Panc1 (cell line): ENCODE results near the gene NXPH1. TPM values are rescaled to one million over a fixed set of nuclear protein-coding genes. Genes with fewer than 3 reads are reported as not detected.

Experiments
- ATAC-seq: fragments of 200-7000 bp; cut with Tn5 transposase; 2 replicates; pipeline ENCODE4 v1.9.1; 2020; ENCODE audit warnings: mild to moderate bottlenecking, moderate library complexity
- BruUV-seq: library from RNA; stranded (reverse); fragments of 400-500 nt; replicated peaks from 2 replicates; lab custom pipeline; 2021; lab: Mats Ljungman, UMichigan
- CTCF ChIA-PET: fragments of 300-600 bp; sonication (Branson Sonifier 250); formaldehyde crosslinking; loops from one replicate; lab custom pipeline; 2022; ENCODE audit warnings: antibody characterized with exemption; lab: Charles Lee
- POLR2A ChIA-PET: fragments of 300-600 bp; sonication (Branson Sonifier 250); formaldehyde crosslinking; loops from one replicate; lab custom pipeline; 2022; ENCODE audit warnings: antibody characterized with exemption; lab: Charles Lee
- DNase-seq: peaks from one replicate; pipeline ENCODE4 v3.0.0-alpha.2; 2010; ENCODE audit warnings: low read depth, low spot score
- H3K27ac ChIP-seq: 2 replicates; pipeline ENCODE4 v1.5.1; 2011; ENCODE audit warnings: mild to moderate bottlenecking, low read length, inconsistent platforms
- H3K27me3 ChIP-seq: fragments of 200-500 bp; sonication (Bioruptor generic); 2 replicates; pipeline ENCODE4 v1.6.0; 2014; ENCODE audit warnings: low read length, inconsistent platforms; ENCODE audit not compliant: control insufficient read depth, insufficient read depth
- H3K36me3 ChIP-seq: fragments of 200-500 bp; sonication (Bioruptor generic); 2 replicates; pipeline ENCODE4 v1.5.1; 2014; ENCODE audit warnings: inconsistent platforms, mild to moderate bottlenecking, low read length, moderate library complexity; ENCODE audit not compliant: control insufficient read depth, insufficient read depth
- H3K4me1 ChIP-seq: 2 replicates; pipeline ENCODE4 v1.5.1; 2011; ENCODE audit warnings: inconsistent platforms, mild to moderate bottlenecking, low read length, moderate library complexity; ENCODE audit not compliant: control insufficient read depth, insufficient read depth
- H3K4me3 ChIP-seq, 2 experiments: 2 replicates each; pipeline ENCODE4 v1.5.1; 2011 to 2012; ENCODE audit warnings: low read depth in 2 of 2, low read length in 2 of 2, mild to moderate bottlenecking in 2 of 2, inconsistent platforms in 1 of 2, moderate library complexity in 1 of 2
- H3K9me3 ChIP-seq: fragments of 200-500 bp; sonication (Bioruptor generic); 2 replicates; pipeline ENCODE4 v1.5.1; 2014; ENCODE audit warnings: low read depth, mild to moderate bottlenecking, inconsistent platforms, low read length, moderate library complexity; ENCODE audit not compliant: control insufficient read depth, insufficient read depth
- CTCF ChIP-seq: fragments of 450-650 bp; IDR thresholded peaks from 2 replicates; pipeline ENCODE4 v1.5.1; 2017; ENCODE audit warnings: mild to moderate bottlenecking
- POLR2AphosphoS5 ChIP-seq: IDR thresholded peaks from 2 replicates; pipeline ENCODE4 v1.6.1; 2012; ENCODE audit warnings: mild to moderate bottlenecking, low read depth, low read length, moderate library complexity
- REST ChIP-seq, 2 experiments: IDR thresholded peaks; 2 replicates each; pipeline ENCODE4 v1.6.1; 2011 to 2012; ENCODE audit warnings: low read depth in 2 of 2, control low read depth in 1 of 2, low read length in 1 of 2, mild to moderate bottlenecking in 1 of 2, moderate library complexity in 1 of 2; ENCODE audit not compliant: insufficient read depth in 1 of 2
- SIN3A ChIP-seq: IDR thresholded peaks from 2 replicates; pipeline ENCODE4 v1.6.1; 2012; ENCODE audit warnings: low read depth, mild to moderate bottlenecking, low read length, moderate library complexity, borderline replicate concordance; ENCODE audit not compliant: insufficient read depth
- TCF7L2 ChIP-seq: IDR thresholded peaks from 2 replicates; pipeline ENCODE4 v1.6.1; 2011; ENCODE audit warnings: mild to moderate bottlenecking, low read depth, low read length, inconsistent platforms
- in situ Hi-C: cut with HindIII; loops from 2 replicates; pipeline ENCODE4 v1.10.0; 2016; ENCODE audit warnings: low sequenced_read_pairs, low pct_unique_long_range_greater_than_20kb
- intact Hi-C: fragments of 100-400 bp; cut with micrococcal nuclease; formaldehyde crosslinking; loops from one replicate; pipeline ENCODE4 v1.10.0; 2022; ENCODE audit not compliant: unreplicated experiment
- total RNA-seq: library from RNA; stranded (reverse); gene quantifications from one replicate; pipeline ENCODE4 v1.2.1, GENCODE V29; 2021; ENCODE audit not compliant: unreplicated experiment

The NXPH1 gene
- total RNA-seq, 1 experiment from 2014 or later: not detected

GRCh38 chr7:8422177-8422576, 11.2 kb upstream of the NXPH1 start:
- no peaks in the 10 kb centered on the region for H3K27me3 ChIP-seq
- H3K4me1 ChIP-seq: no peaks in the 10 kb centered on the region
- TF ChIP-seq REST (IDR thresholded peaks at IDR 0.05; ENCODE audit: insufficient read depth in 1 of 2, low read depth in 2 of 2, low read length in 1 of 2) (no peak), SIN3A (no peak), TCF7L2 (no peak), POLR2AphosphoS5 (no peak), CTCF (no peak)
- ATAC-seq (no peak), DNase-seq (no peak)
- no peak overlapping the region for H3K27ac ChIP-seq
- in situ Hi-C loops: no loop called here
- POLR2A ChIA-PET: no interaction called here
- H3K9me3 ChIP-seq: no peaks in the 10 kb centered on the region
- no TSS peak for BruUV-seq
- H3K4me3 ChIP-seq: no peak overlapping the region
- CTCF ChIA-PET: no interaction called here
- intact Hi-C loops: no loop called here
- no peaks in the 10 kb centered on the region for H3K36me3 ChIP-seq

- no peaks in the 10 kb centered on the region for H3K4me1 ChIP-seq
- intact Hi-C loops (no loop called here), in situ Hi-C loops (no loop called here)
- no peak overlapping the region for H3K4me3 ChIP-seq
- H3K27me3 ChIP-seq: no peaks in the 10 kb centered on the region
- ChIA-PET POLR2A (no interaction called here), CTCF (no interaction called here)
- no peaks in the 10 kb centered on the region for H3K9me3 ChIP-seq
- BruUV-seq: no TSS peak
- TF ChIP-seq TCF7L2: no peak
- TF ChIP-seq REST (IDR thresholded peaks at IDR 0.05; ENCODE audit: insufficient read depth in 1 of 2, low read depth in 2 of 2, low read length in 1 of 2): no peak
- no peak for TF ChIP-seq POLR2AphosphoS5
- no peak for TF ChIP-seq CTCF
- TF ChIP-seq SIN3A: no peak
- no peaks in the 10 kb centered on the region for H3K36me3 ChIP-seq
- DNase-seq (no peak), ATAC-seq (no peak)
- H3K27ac ChIP-seq: no peak overlapping the region
Observed at GRCh38 chr7:8423057-8423456, 10.4 kb upstream of the NXPH1 start.
